NCI-H1092 (cell line): ENCODE measurements around the gene MAGEB3.
"Not testable (repeated sequence)": the region's sequence is repeated elsewhere in the genome, so short reads cannot be mapped to it uniquely, and the experiment has no call there.

Experiments used
- DNase-seq: peaks from one replicate; lab custom pipeline; 2025; lab: John Stamatoyannopoulos, UW

The MAGEB3 gene

GRCh38 chrX:30230395-30230794 lies at the start of gene MAGEB3:
MAGEB3 (plus strand) TSS chrX:30230657; CDS start chrX:30235925, 5,268 bp downstream.
- no peak for DNase-seq

GRCh38 chrX:30181353-30181752 lies 49.1 kb upstream of the MAGEB3 start:
- no peak for DNase-seq

- DNase-seq = no peak
Observed at GRCh38 chrX:30183554-30183953, 46.9 kb upstream of the MAGEB3 start.

GRCh38 chrX:30190426-30190825 lies 40.0 kb upstream of the MAGEB3 start:
- DNase-seq = no peak

- not testable (repeated sequence) for DNase-seq
Observed at GRCh38 chrX:30193910-30194309, 36.5 kb upstream of the MAGEB3 start.

GRCh38 chrX:30196322-30196721 lies 34.1 kb upstream of the MAGEB3 start:
- DNase-seq = no peak

GRCh38 chrX:30212172-30212571 lies 18.3 kb upstream of the MAGEB3 start:
- no peak for DNase-seq

GRCh38 chrX:30215357-30215843 lies 15.1 kb upstream of the MAGEB3 start, which contains the start of gene MAGEB2:
MAGEB2 (plus strand) TSS chrX:30215563; CDS start chrX:30218581, 3,018 bp downstream.
- no peak for DNase-seq

- DNase-seq = no peak
Observed at GRCh38 chrX:30217465-30217864, 13.0 kb upstream of the MAGEB3 start.

GRCh38 chrX:30219372-30219771 lies 11.1 kb upstream of the MAGEB3 start:
- DNase-seq = no peak

GRCh38 chrX:30220661-30221060 lies 9.8 kb upstream of the MAGEB3 start:
- no peak for DNase-seq

- no peak for DNase-seq
Observed at GRCh38 chrX:30224536-30224935, 5.9 kb upstream of the MAGEB3 start.

- no peak for DNase-seq
Observed at GRCh38 chrX:30228526-30228925, 1.9 kb upstream of the MAGEB3 start.

GRCh38 chrX:30241724-30242415 lies 11.4 kb downstream of the MAGEB3 start, which contains the start of gene MAGEB4:
MAGEB4 (plus strand) TSS chrX:30242000; CDS start chrX:30242136, 136 bp downstream.
- no peak for DNase-seq

- DNase-seq = no peak
Observed at GRCh38 chrX:30246769-30247489, 16.5 kb downstream of the MAGEB3 start, which contains the start of gene MAGEB1. MAGEB1 (plus strand) TSS chrX:30247146; CDS start chrX:30250494, 3,348 bp downstream.

- DNase-seq = no peak
Observed at GRCh38 chrX:30248854-30249253, 18.4 kb downstream of the MAGEB3 start.

- DNase-seq = no peak
Observed at GRCh38 chrX:30253257-30253656, 22.8 kb downstream of the MAGEB3 start.

GRCh38 chrX:30259927-30260326 lies 29.5 kb downstream of the MAGEB3 start:
- DNase-seq = no peak

- DNase-seq = no peak
Observed at GRCh38 chrX:30261012-30261411, 30.6 kb downstream of the MAGEB3 start.

- DNase-seq = no peak
Observed at GRCh38 chrX:30262763-30263162, 32.3 kb downstream of the MAGEB3 start.

GRCh38 chrX:30270639-30271038 lies 40.2 kb downstream of the MAGEB3 start:
- no peak for DNase-seq

GRCh38 chrX:30275498-30275897 lies 45.0 kb downstream of the MAGEB3 start:
- no peak for DNase-seq

GRCh38 chrX:30278365-30278764 lies 47.9 kb downstream of the MAGEB3 start:
- DNase-seq = no peak
